WERI-Rb-1 (cell line): Measurements from ENCODE around the gene FAM216B.

Experiments used
- DNase-seq: peaks from one replicate; pipeline ENCODE4 v3.0.0-alpha.2; 2020
- H3K27ac ChIP-seq: fragments of 250-450 bp; sonication (Bioruptor Pico); 2 replicates; pipeline ENCODE4 v1.5.1; 2020; ENCODE audit warnings: mild to moderate bottlenecking, moderate library complexity
- H3K27me3 ChIP-seq: fragments of 250-450 bp; sonication (Bioruptor Pico); 2 replicates; pipeline ENCODE4 v1.5.1; 2021; ENCODE audit warnings: mild to moderate bottlenecking, low read depth, moderate library complexity; ENCODE audit not compliant: insufficient read depth, severe bottlenecking
- H3K36me3 ChIP-seq: fragments of 250-450 bp; sonication (Bioruptor Pico); 2 replicates; pipeline ENCODE4 v1.5.1; 2020; ENCODE audit warnings: mild to moderate bottlenecking, moderate library complexity
- H3K4me3 ChIP-seq: 2 replicates; pipeline ENCODE4 v1.5.1; 2011; ENCODE audit warnings: low read depth, mild to moderate bottlenecking, control low read depth, low read length
- H3K9me3 ChIP-seq: fragments of 250-450 bp; sonication (Bioruptor Pico); 2 replicates; pipeline ENCODE4 v1.5.1; 2021; ENCODE audit warnings: mild to moderate bottlenecking, moderate library complexity; ENCODE audit not compliant: severe bottlenecking
- CTCF ChIP-seq: IDR thresholded peaks from 2 replicates; pipeline ENCODE4 v1.5.1; 2011; ENCODE audit warnings: low read depth, mild to moderate bottlenecking, control low read depth, inconsistent platforms, low read length

Gene FAM216B

GRCh38 chr13:42781352-42781751, at the start of gene FAM216B:
FAM216B (plus strand) TSS chr13:42781584; CDS start chr13:42784068, 2,484 bp downstream.
- Histone ChIP-seq H3K9me3 (no peaks in the 10 kb centered on the region), H3K27ac (no peak within 1 kb of the TSS), H3K4me3 (no peak within 1 kb of the TSS), H3K27me3 (no peaks in the 10 kb centered on the region), H3K36me3 (no peaks in the 10 kb centered on the region)
- no peak for TF ChIP-seq CTCF
- no peak for DNase-seq

- DNase-seq, result no peak
- H3K9me3 ChIP-seq, result no peaks in the 10 kb centered on the region
- H3K27me3 ChIP-seq, result no peaks in the 10 kb centered on the region
- no peaks in the 10 kb centered on the region for H3K36me3 ChIP-seq
- TF ChIP-seq CTCF, result no peak
- H3K27ac ChIP-seq, result no peak overlapping the region
- no peak overlapping the region for H3K4me3 ChIP-seq
Measured at GRCh38 chr13:42732073-42732472, 49.3 kb upstream of the FAM216B start.

- H3K4me3 ChIP-seq, result no peak overlapping the region
- no peaks in the 10 kb centered on the region for H3K9me3 ChIP-seq
- no peaks in the 10 kb centered on the region for H3K27me3 ChIP-seq
- H3K27ac ChIP-seq, result no peak overlapping the region
- H3K36me3 ChIP-seq, result no peaks in the 10 kb centered on the region
- no peak for TF ChIP-seq CTCF
- DNase-seq, result no peak
Measured at GRCh38 chr13:42733046-42733445, 48.3 kb upstream of the FAM216B start.

GRCh38 chr13:42735010-42735409, 46.4 kb upstream of the FAM216B start:
- TF ChIP-seq CTCF, result no peak
- H3K27ac ChIP-seq, result no peak overlapping the region
- no peaks in the 10 kb centered on the region for H3K27me3 ChIP-seq
- H3K4me3 ChIP-seq, result no peak overlapping the region
- H3K9me3 ChIP-seq, result no peaks in the 10 kb centered on the region
- no peaks in the 10 kb centered on the region for H3K36me3 ChIP-seq
- DNase-seq, result no peak

- H3K36me3 ChIP-seq, result no peaks in the 10 kb centered on the region
- no peak for DNase-seq
- no peak overlapping the region for H3K27ac ChIP-seq
- H3K27me3 ChIP-seq, result no peaks in the 10 kb centered on the region
- H3K4me3 ChIP-seq, result no peak overlapping the region
- H3K9me3 ChIP-seq, result no peaks in the 10 kb centered on the region
- no peak for TF ChIP-seq CTCF
Measured at GRCh38 chr13:42740753-42741152, 40.6 kb upstream of the FAM216B start.

GRCh38 chr13:42741914-42742313, 39.5 kb upstream of the FAM216B start:
- no peak for TF ChIP-seq CTCF
- no peak overlapping the region for H3K27ac ChIP-seq
- no peaks in the 10 kb centered on the region for H3K27me3 ChIP-seq
- H3K9me3 ChIP-seq, result no peaks in the 10 kb centered on the region
- no peaks in the 10 kb centered on the region for H3K36me3 ChIP-seq
- DNase-seq, result no peak
- H3K4me3 ChIP-seq, result no peak overlapping the region
